Measurements from ENCODE around the gene FAM20A.
A peak's percentile ranks its signal among the peaks of the same experiment; 100 is the strongest.
"Not testable (repeated sequence)": the region's sequence is repeated elsewhere in the genome, so short reads cannot be mapped to it uniquely, and the experiment has no call there.

The FAM20A gene

GRCh38 chr17:68526548-68526947, 74.6 kb downstream of the FAM20A start:
- no peak overlapping the region for H3K4me3 ChIP-seq (ENCODE audit: low read depth, low read length)
- in situ Hi-C loops (cut with HindIII; ENCODE audit: low sequenced_read_pairs): no loop called here
- no peak for TF ChIP-seq CTCF (IDR thresholded peaks at IDR 0.05; ENCODE audit: low read depth, low read length, missing control alignments)
- DNase-seq (ENCODE audit: low read depth): no peak

- no peak for DNase-seq (ENCODE audit: low read depth)
- in situ Hi-C loops (cut with HindIII; ENCODE audit: low sequenced_read_pairs): no loop called here
- H3K4me3 ChIP-seq (ENCODE audit: low read depth, low read length): no peak overlapping the region
- TF ChIP-seq CTCF (IDR thresholded peaks at IDR 0.05; ENCODE audit: low read depth, low read length, missing control alignments): no peak
Observed at GRCh38 chr17:68522266-68522665, 78.9 kb downstream of the FAM20A start.

- H3K4me3 ChIP-seq (ENCODE audit: low read depth, low read length): no peak overlapping the region
- in situ Hi-C loops (cut with HindIII; ENCODE audit: low sequenced_read_pairs): no loop called here
- peak; percentile 15 for DNase-seq (ENCODE audit: low read depth)
- TF ChIP-seq CTCF (IDR thresholded peaks at IDR 0.05; ENCODE audit: low read depth, low read length, missing control alignments): no peak
Observed at GRCh38 chr17:68519911-68520310, 81.3 kb downstream of the FAM20A start.

- in situ Hi-C loops (cut with HindIII; ENCODE audit: low sequenced_read_pairs); DNase-seq (ENCODE audit: low read depth); H3K4me3 ChIP-seq (ENCODE audit: low read depth, low read length): not testable (repeated sequence)
Observed at GRCh38 chr17:68519051-68519450, 82.1 kb downstream of the FAM20A start.

GRCh38 chr17:68518063-68518815, 82.9 kb downstream of the FAM20A start:
- in situ Hi-C loops (cut with HindIII; ENCODE audit: low sequenced_read_pairs): no loop called here
- TF ChIP-seq CTCF (IDR thresholded peaks at IDR 0.05; ENCODE audit: low read depth, low read length, missing control alignments): no peak
- DNase-seq (ENCODE audit: low read depth): no peak

GRCh38 chr17:68517605-68518004, 83.6 kb downstream of the FAM20A start:
- in situ Hi-C loops (cut with HindIII; ENCODE audit: low sequenced_read_pairs); H3K4me3 ChIP-seq (ENCODE audit: low read depth, low read length); DNase-seq (ENCODE audit: low read depth): not testable (repeated sequence)

More at GRCh38 chr17:68518063-68518815, 82.9 kb downstream of the FAM20A start:
- no peak overlapping the region for H3K4me3 ChIP-seq (ENCODE audit: low read depth, low read length)

GRCh38 chr17:68516732-68517131, 84.4 kb downstream of the FAM20A start:
- no peak for DNase-seq (ENCODE audit: low read depth)
- in situ Hi-C loops (cut with HindIII; ENCODE audit: low sequenced_read_pairs): no loop called here
- no peak overlapping the region for H3K4me3 ChIP-seq (ENCODE audit: low read depth, low read length)
- TF ChIP-seq CTCF (IDR thresholded peaks at IDR 0.05; ENCODE audit: low read depth, low read length, missing control alignments): no peak

All from astrocyte of the cerebellum (primary cell).